ENCODE measurements around the gene SHROOM1.

SHROOM1 gene

GRCh38 chr5:132826424-132827082 lies 3.9 kb downstream of the SHROOM1 start:
- Histone ChIP-seq H3K27ac (no peak overlapping the region), H3K4me3 (ENCODE audit: low read depth in 1 of 2, low read length in 1 of 2) (no peak overlapping the region), H3K4me1 (ENCODE audit: control insufficient read depth in 1 of 2, insufficient read depth in 1 of 2, low read depth in 1 of 2, low read length in 1 of 2) (peaks cover 2 to 21% of the 10 kb centered on the region in 2 experiments), H3K27me3 (peaks cover 100% of the 10 kb centered on the region), H3K9me3 (no peaks in the 10 kb centered on the region), H3K36me3 (no peaks in the 10 kb centered on the region)
- TF ChIP-seq, protein P1, sequence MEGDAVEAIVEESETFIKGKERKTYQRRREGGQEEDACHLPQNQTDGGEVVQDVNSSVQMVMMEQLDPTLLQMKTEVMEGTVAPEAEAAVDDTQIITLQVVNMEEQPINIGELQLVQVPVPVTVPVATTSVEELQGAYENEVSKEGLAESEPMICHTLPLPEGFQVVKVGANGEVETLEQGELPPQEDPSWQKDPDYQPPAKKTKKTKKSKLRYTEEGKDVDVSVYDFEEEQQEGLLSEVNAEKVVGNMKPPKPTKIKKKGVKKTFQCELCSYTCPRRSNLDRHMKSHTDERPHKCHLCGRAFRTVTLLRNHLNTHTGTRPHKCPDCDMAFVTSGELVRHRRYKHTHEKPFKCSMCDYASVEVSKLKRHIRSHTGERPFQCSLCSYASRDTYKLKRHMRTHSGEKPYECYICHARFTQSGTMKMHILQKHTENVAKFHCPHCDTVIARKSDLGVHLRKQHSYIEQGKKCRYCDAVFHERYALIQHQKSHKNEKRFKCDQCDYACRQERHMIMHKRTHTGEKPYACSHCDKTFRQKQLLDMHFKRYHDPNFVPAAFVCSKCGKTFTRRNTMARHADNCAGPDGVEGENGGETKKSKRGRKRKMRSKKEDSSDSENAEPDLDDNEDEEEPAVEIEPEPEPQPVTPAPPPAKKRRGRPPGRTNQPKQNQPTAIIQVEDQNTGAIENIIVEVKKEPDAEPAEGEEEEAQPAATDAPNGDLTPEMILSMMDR (IDR thresholded peaks at IDR 0.05): no peak

GRCh38 chr5:132825834-132826391 lies 4.5 kb downstream of the SHROOM1 start:
- Histone ChIP-seq H3K4me1 (ENCODE audit: control insufficient read depth in 1 of 2, insufficient read depth in 1 of 2, low read depth in 1 of 2, low read length in 1 of 2) (peaks cover 2 to 21% of the 10 kb centered on the region in 2 experiments), H3K27ac (no peak overlapping the region), H3K4me3 (ENCODE audit: low read depth in 1 of 2, low read length in 1 of 2) (no peak overlapping the region), H3K36me3 (no peaks in the 10 kb centered on the region), H3K27me3 (peaks cover 100% of the 10 kb centered on the region), H3K9me3 (no peaks in the 10 kb centered on the region)
- TF ChIP-seq, protein P1 (IDR thresholded peaks at IDR 0.05): no peak

- H3K27ac ChIP-seq: no peak overlapping the region
- peaks cover 100% of the 10 kb centered on the region for H3K27me3 ChIP-seq
- no peaks in the 10 kb centered on the region for H3K9me3 ChIP-seq
- no peak overlapping the region for H3K4me3 ChIP-seq (ENCODE audit: low read depth in 1 of 2, low read length in 1 of 2)
- H3K4me1 ChIP-seq (ENCODE audit: control insufficient read depth in 1 of 2, insufficient read depth in 1 of 2, low read depth in 1 of 2, low read length in 1 of 2): peaks cover 0 to 16% of the 10 kb centered on the region in 2 experiments
- TF ChIP-seq, protein P1 (IDR thresholded peaks at IDR 0.05): no peak
- H3K36me3 ChIP-seq: no peaks in the 10 kb centered on the region
Observed at GRCh38 chr5:132825033-132825833, 5.2 kb downstream of the SHROOM1 start.

GRCh38 chr5:132824426-132824825 lies 6.0 kb downstream of the SHROOM1 start:
- Histone ChIP-seq H3K4me3 (ENCODE audit: low read depth in 1 of 2, low read length in 1 of 2) (no peak overlapping the region), H3K4me1 (ENCODE audit: control insufficient read depth in 1 of 2, insufficient read depth in 1 of 2, low read depth in 1 of 2, low read length in 1 of 2) (peaks cover 0 to 10% of the 10 kb centered on the region in 2 experiments), H3K27me3 (peaks cover 100% of the 10 kb centered on the region), H3K9me3 (no peaks in the 10 kb centered on the region), H3K36me3 (no peaks in the 10 kb centered on the region), H3K27ac (no peak overlapping the region)
- TF ChIP-seq, protein P1 (IDR thresholded peaks at IDR 0.05): no peak

DNA sequence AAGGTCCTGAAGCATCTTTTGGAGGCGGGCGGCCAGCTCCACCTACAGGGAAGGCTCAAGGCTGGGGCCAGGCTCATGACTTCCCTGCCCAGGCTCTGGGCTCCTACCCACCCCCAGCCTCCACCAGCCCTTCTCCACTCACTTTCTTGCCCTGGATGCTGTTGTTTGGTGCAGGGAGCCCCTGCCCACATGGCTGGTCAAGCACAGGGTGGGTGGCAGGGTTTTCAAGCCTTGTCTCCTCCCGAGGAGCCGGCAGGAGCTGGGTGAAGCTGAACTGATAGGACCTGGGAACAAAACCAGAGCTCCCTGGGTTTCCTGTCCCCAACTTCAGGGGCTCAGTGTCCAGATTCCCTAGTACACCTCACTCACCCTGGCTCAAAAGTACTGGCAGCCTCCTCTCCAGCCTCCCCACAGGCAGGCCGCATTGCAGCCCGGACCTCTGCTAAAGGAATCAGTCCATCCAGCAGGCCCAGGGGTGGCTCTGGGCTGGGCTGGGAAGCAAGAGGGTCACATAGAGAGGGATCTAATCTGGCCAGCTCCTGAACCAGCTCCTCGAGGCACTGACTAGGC lies 6.9 kb downstream of the SHROOM1 start:
- Histone ChIP-seq H3K27ac (no peak overlapping the region), H3K36me3 (no peaks in the 10 kb centered on the region), H3K27me3 (peaks cover 100% of the 10 kb centered on the region), H3K4me3 (ENCODE audit: low read depth in 1 of 2, low read length in 1 of 2) (no peak overlapping the region), H3K4me1 (ENCODE audit: control insufficient read depth in 1 of 2, insufficient read depth in 1 of 2, low read depth in 1 of 2, low read length in 1 of 2) (peaks cover 0 to 10% of the 10 kb centered on the region in 2 experiments), H3K9me3 (no peaks in the 10 kb centered on the region)
- TF ChIP-seq, protein P1 (IDR thresholded peaks at IDR 0.05): no peak
